Activated CD4-positive, CD25-positive, alpha-beta regulatory T cell treated with anti-CD3 and anti-CD28 coated beads, Interleukin-2, amount 50 U/mL, for 16 hours (primary cell): ENCODE results near the gene SERPINF2.
"Not testable (repeated sequence)": the region's sequence is repeated elsewhere in the genome, so short reads cannot be mapped to it uniquely, and the experiment has no call there.

ENCODE experiments used
- DNase-seq: peaks from one replicate; pipeline ENCODE4 v3.0.0-alpha.2; 2020; ENCODE audit warnings: low read depth, low spot score

Gene SERPINF2

GRCh38 chr17:1716076-1716911, 26.4 kb upstream of the SERPINF2 start:
- DNase-seq: peak; percentile 100

GRCh38 chr17:1716912-1717695, 25.6 kb upstream of the SERPINF2 start:
- DNase-seq: peak; percentile 83

GRCh38 chr17:1718362-1719165, 24.1 kb upstream of the SERPINF2 start:
- DNase-seq: no peak

GRCh38 chr17:1720856-1721386, 21.8 kb upstream of the SERPINF2 start:
- peak; percentile 47 for DNase-seq

GRCh38 chr17:1722022-1722421, 20.6 kb upstream of the SERPINF2 start:
- DNase-seq: not testable (repeated sequence)

GRCh38 chr17:1724351-1724868, 18.3 kb upstream of the SERPINF2 start, which contains the start of gene WDR81:
WDR81 (plus strand) TSS chr17:1724704; CDS start chr17:1724960, 256 bp downstream.
- peak; percentile 69 for DNase-seq

DNA sequence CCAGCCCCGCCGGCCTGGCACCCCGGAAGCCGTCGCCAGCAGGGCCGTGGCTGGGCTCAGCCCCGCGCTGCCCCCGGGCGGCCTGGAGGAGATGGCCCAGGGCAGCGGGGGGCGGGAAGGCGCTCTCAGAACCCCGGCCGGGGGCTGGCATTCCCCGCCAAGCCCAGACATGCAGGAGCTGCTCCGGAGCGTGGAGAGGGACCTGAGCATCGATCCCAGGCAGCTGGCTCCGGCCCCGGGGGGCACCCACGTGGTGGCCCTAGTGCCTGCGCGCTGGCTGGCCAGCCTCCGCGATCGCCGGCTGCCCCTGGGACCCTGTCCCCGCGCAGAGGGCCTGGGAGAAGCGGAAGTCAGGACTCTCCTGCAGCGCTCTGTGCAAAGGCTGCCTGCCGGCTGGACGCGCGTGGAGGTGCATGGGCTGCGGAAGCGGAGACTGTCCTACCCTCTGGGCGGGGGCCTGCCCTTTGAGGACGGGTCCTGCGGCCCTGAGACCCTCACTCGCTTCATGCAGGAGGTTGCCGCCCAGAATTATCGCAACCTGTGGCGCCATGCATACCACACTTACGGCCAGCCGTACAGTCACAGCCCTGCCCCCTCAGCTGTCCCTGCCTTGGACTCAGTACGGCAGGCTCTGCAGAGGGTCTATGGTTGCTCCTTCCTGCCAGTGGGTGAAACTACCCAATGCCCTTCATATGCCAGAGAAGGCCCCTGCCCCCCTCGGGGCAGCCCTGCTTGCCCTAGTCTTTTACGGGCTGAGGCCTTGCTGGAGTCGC, 17.6 kb upstream of the SERPINF2 start:
- no peak for DNase-seq

GRCh38 chr17:1725642-1726511, 16.8 kb upstream of the SERPINF2 start:
- DNase-seq: no peak

GRCh38 chr17:1726626-1727257, 15.9 kb upstream of the SERPINF2 start:
- DNase-seq: no peak

DNA sequence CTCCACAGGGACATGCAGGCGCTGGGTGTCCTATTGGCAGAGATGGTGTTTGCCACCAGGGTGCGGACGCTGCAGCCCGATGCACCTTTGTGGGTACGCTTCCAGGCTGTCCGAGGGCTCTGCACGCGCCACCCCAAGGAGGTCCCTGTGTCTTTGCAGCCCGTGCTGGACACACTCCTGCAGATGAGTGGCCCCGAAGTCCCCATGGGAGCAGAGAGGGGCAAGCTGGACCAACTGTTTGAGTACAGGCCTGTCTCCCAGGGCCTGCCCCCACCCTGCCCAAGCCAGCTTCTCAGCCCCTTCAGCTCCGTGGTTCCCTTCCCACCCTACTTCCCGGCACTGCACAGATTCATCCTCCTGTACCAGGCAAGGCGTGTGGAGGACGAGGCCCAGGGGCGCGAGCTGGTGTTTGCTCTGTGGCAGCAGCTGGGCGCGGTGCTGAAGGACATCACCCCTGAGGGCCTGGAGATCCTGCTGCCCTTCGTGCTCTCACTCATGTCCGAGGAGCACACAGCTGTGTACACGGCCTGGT, 15.3 kb upstream of the SERPINF2 start:
- no peak for DNase-seq

- DNase-seq: no peak
Observed at GRCh38 chr17:1727876-1728630, 14.6 kb upstream of the SERPINF2 start.

DNA sequence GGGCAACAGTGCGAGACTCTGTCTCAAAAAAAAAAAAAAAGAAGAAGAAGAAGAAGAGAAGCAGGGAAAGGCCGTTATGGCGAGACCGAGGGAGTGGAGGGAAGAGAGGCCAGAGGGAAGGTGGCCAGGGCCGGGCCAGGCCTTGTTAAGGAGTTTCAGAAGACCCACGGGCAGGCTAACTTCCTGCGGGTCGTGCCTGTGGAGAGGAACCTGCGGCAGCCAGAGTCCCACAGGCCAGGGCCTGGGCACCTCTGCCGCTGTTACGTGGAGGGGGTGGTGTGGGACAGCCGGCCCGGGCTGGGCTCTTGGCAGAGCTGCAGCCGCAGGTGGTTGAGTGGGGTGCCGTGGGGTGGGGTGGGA, 12.7 kb upstream of the SERPINF2 start:
- no peak for DNase-seq

GRCh38 chr17:1730326-1731193, 12.1 kb upstream of the SERPINF2 start:
- no peak for DNase-seq

DNA sequence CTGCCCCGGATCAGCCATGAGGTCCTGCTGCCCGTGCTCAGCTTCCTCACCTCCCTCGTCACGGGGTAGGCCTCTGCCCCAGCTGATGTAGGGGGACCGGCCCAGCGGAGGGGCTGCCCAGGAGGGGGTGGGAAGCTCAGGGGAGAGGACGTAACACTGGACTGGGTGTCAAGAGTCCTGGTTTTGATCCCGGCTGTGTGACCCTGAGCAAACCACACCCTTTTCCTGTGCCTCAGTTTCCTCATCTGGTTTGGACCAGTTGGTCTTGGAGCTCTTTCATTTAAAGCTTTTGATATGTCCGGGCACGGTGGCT, 11.5 kb upstream of the SERPINF2 start:
- DNase-seq: no peak

- DNase-seq: no peak
Observed at GRCh38 chr17:1732241-1732832, 10.3 kb upstream of the SERPINF2 start.

- no peak for DNase-seq
Observed at GRCh38 chr17:1732833-1733321, 9.8 kb upstream of the SERPINF2 start.

- DNase-seq: no peak
Observed at GRCh38 chr17:1733759-1734158, 8.9 kb upstream of the SERPINF2 start.
